CD4-positive, alpha-beta T cell treated with Interleukin-10 for 1 hour (primary cell): ENCODE measurements around the gene RPS10.
"Not testable (repeated sequence)": the region's sequence is repeated elsewhere in the genome, so short reads cannot be mapped to it uniquely, and the experiment has no call there.

ENCODE experiments used
- DNase-seq: peaks from one replicate; pipeline ENCODE4 v3.0.0-alpha.2; 2020

The RPS10 gene

DNA sequence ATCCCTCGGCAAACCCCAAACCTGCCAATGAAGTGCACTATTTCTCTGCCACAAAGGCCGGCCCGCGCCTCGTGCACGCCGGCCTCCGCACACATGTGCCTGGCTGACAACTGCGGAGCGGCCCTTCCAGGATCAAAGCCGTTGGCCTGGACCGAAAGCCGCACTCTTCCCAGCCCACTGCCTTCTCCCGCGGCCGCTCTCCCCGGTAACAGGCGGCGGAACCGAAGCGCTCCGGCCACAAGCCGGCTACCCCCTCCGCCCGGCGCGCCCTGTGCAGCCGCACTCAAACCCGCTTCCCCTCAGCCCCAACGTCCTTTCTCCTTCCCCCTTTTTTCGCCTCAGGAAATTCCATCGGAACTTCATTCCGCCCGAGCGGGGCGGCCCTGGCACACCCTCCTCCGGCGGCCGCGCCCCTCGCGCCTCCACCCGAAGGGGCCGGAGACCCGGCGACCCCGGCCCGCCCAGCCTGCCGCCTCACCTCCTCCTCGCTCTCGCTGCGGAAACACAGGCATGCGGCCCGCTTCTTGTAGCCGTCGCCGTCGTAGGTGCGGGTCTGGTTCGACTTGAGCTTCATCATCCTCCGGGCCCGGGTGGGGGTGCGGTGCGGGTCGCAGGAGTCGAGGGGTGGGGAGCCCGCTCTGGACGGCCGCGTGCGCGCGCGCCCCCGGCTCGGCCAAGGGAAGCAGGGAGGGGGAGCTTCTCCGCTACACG is 33.9 kb downstream of the RPS10 start:
- peak; percentile 50 for DNase-seq

DNA sequence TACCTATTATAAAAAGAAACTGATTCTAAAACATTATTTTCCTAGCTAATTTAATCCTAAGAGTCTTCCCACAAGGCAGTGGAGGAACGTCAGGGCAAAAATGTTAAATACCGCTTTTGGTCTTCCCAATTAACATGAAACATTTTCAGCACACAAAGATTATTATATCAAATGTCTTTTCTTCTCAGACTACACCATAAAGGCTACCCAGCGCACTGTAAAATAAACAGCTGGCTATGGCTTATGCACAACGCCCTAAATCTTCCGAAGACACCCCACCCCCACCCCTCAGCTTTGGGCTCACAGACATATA is 34.4 kb downstream of the RPS10 start:
- no peak for DNase-seq

DNA sequence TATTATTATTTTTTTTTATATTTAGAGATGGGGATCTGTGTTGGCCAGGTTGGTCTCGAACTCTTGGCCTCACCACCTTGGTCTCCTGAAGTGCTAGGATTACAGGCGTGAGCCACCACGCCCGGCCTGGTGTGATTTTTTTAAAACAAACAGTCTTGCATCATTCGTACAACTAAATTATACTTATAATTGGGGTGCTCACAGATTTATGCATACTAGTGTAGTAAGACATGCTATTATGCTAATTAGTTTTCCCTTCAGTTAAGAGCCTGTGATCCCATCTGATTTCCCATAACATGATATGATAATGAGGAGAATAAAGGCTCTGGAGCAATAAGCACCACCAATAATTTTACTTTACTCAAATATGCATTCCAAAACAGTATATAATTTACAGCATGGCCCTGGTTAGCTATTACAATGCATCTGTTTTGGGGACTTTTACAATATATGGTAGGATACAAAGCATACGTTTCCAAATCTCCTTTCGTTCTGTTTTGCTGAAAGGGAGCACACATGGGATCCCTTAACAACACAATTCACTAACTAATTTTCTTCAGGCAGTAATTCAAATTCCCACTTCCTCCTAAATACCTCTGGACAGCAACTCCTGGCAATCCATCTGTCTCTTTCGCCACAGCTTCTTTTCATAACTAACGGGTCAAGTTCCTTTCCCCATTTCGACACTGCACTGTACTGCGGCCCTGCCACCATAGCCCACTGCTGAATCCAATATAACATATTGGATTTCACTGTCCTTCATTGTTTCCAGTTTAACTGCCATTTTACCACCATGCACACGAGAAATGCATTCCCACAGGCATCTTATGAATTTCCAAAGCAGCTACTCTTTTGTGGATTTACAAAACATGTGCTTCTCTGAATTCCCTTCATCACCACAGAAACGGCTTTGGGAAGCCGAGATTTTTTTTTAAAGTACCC is 35.1 kb downstream of the RPS10 start:
- DNase-seq, result no peak

DNA sequence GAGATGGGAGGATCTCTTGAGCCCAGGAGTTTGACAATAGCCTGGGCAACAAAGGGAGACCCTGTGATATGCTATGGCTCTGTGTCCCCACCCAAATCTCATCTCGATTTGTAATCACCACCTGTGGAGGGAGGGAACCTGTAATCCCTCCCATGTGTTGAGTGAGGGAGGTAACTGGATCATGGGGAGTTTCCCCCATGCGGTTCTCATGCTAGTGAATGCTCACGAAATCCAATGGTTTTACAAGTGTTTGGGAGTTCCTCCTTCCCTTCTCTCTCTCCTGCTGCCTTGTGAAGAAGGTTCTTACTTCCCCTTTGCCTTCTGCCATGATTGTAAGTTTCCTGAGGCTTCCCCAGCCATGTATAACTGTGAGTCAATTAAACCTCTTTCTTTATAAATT is 36.8 kb downstream of the RPS10 start:
- DNase-seq, result no peak

DNA sequence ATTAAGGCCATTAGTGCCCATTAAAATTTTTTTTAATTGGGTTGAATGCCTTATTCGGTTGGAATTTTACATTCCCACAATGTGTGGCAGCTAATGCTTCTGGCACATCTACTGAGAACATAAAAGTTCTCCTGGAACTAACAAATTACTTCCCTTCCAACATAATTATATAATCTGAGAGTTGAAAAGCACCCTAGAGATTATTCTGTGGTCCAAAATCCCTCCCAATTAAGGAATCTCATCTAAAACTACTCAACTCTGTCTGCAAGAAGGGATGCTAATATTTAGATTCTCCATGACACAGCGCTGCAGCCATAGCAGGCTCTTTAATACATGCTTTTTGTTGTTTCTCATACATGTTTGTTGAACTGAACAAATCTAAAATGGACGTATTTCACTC is 37.4 kb downstream of the RPS10 start:
- DNase-seq, result no peak

DNA sequence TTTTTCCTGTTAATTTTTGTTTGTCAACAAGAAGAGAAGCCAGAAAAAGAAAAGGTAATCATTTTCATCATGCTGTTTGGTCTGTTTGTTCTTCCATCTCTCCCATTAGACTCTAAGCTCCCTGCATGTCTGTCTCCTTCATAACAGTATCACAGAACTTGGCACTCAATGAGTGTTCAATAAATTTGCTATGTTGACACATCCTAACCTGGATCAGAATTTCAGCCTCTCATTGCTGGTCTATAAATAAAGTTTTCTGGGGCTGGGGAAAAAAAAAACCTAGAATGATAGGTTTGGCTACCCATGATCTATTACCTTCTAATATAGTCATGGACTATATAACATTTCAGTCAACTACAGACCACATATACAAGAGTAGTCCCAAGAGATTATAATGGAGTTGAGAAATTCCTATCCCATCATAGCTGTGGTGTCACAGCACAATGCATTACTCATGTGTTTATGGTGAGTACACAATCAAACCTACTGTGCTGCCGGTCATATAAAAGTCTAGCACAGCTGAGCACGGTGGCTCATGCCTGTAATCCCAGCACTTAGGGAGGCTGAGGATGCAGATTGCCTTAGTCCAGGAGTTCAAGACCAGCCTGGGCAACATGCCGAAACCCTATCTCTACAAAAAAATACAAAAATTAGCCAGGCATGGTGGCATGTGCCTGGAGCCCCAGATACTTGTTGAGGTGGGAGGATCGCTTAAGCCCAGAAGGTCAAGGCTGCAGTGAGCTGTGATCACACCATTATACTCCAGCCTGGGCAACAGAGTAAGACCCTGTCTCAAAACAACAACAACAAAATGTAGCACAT is 39.3 kb downstream of the RPS10 start:
- DNase-seq, result no peak

DNA sequence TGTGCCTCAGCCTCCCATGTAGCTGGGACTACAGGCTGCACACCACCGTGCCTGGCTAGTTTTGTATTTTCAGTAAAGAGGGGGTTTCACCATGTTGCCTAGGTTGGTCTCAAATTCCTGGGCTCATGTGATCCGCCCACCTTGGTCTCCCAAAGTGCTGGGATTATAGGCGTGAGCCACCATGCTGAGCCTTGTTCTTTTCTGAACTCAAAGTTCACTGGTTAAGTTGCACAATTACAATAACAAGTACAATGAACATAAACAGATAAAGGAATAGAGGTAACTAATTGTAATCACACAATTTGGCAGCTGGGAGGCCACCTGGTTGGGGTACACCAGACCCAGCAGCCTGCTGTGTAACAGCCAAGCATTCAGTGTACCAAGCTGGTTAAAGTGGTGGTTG is 40.1 kb downstream of the RPS10 start:
- no peak for DNase-seq

DNA sequence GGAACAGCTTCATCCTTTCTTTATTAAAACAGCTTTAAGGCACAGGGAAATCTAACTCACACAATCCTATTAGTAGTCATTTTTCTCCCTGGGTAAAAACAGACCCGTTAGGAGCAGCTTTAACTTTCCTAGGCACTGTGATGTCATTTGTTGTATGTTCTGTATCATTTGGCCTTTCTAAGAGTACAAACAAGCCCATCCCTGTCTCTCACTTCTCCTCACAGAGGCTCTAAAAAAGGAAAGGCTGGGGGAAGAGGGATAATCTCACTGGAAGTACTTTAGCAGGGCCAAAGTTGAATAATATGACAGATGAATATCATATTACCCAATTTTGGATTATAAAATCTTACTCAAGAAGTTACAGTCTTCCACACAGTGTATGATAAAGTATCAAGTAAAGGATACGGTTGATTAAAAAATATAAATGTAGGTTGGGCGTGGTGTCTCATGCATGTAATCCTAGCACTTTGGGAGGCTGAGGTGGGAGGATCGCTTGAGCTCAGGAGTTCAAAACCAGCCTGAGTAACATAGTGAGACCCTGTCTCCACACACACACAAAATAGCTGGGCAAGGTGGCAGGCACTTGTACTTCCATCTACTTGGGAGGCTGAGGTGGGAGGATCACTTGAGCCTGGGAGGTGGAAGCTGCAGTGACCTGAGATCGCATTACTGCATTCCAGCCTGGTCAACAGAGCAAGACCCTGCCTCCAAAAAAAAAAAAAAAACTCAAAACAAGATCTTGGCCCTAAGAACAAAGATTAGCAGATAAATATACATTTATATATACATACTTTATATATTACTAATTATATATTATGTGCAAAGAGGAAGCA is 41.3 kb downstream of the RPS10 start:
- DNase-seq, result no peak

DNA sequence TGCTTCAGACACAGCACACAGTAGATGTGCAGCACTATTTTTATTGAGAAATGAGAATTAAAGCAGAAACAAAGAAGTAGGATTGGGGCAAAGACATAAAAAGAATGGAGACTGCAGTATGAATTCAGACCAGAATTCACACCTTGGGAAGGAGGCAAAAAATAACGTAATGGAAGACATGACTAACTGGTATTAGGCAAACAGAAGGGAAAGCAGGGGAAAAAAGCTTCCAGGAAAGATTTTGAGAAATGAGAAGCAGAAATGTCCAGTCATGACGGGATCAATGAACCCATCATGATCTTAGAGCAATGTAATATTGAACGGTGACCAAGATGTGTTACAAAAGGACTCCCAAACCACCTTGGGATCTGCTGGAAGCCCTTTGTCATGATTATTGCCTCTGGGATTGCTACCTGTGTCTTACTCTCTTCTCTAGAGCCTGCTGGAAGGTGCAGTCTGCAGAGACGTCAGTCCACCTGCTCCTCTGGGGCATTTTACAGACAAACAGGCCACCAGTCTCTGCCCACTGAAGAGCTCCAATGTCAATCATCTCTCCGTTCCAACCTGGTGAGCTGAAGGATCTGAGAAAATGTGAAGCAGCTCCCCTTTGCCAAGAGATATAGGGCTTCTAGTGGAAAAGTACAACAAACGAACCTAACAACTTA is 42.1 kb downstream of the RPS10 start:
- DNase-seq, result no peak

DNA sequence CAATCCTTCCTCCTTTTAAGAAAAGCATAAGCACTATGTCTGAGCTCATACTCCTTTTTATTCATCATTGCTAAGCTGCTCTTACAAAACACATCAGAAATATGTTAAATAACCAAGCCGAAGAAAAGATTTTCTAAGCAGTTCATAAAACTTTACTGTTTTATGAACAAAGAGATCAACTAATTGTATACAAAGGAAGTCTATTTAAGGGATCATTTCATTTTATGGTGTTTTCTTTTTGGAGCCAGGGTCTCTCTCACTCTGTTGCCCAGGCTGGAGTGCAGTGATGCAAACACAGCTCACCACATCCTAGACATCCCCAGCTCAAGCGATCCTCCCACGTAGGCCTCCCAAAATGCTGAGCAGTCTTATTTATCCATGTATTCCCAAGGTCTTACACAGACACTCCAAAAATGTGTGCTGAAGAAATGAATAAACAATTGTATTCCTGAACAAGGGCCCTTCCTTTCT is 42.7 kb downstream of the RPS10 start:
- DNase-seq, result no peak

DNA sequence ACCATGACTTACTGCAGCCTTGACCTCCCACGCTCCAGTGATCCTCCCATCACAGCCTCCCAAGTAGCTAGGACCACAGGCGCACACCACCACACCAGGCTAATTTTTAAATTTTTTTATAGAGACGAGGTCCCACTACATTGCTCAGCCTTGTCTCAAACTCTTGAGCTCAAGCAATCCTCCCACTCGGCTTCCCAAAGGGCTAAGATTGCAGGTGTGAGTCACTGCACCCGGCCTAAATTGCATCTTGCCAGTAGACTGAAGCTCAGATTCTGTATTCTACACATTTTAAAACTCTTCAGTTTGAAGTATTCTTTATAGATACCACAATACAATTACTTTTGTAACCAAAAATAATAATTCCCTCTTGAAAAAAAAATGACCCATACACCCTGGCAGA is 44.8 kb downstream of the RPS10 start:
- DNase-seq, result no peak

DNA sequence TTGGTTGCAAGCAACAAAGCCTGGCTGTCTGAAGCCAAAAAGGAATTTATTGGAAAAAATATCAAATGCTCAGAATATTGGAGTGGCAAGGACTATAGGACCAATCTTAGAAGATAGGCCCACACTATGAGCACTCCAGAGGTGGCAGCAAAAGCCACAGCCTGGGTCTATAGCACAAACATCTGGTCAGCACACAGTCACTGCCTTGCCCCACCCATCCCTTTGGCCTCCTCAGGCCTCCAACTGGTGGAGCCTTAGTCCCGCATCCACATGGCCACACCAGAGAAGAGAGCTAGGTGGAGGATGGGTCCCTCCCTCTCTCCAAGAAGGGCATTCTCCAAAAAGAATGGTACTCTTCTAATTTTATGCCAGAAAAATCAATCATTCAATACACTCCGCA is 47.4 kb downstream of the RPS10 start:
- DNase-seq, result no peak

DNA sequence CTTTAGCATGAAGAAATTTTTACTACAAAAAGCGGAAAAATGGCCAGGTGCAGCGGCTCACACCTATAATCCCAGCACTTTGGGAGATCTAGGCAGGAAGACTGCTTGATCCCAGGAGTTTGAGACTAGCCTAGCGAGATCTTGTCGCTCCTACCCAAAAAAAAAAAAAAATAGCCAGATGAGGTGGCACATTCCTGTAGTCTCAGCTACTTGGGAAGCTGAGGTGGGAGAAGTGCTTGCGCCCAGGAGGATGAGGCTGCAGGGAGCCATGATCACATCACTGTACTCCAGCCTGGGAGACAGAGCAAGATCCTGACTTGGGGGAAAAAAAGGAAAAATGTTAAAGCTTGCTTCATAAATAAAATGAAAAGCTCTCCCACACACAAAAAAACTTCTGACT is 47.9 kb downstream of the RPS10 start:
- no peak for DNase-seq

DNA sequence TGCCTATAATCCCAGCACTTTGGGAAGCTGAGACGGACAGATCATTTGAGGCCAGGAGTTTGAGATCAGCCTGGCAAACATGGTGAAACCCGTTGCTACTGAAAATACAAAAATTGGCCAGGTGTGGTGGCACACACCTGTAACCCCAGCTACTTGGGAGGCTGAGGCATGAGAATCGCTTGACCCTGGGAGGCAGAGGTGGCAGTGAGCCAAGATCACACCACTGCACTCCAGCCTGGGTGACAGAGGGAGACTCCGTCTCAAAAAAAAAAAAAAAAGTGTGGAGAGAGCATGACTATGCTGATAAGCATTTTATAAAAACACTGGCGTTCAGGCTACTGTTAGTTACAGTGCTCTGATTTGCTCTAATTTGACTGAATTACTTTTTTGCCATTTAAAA is 48.3 kb downstream of the RPS10 start:
- DNase-seq, result not testable (repeated sequence)

DNA sequence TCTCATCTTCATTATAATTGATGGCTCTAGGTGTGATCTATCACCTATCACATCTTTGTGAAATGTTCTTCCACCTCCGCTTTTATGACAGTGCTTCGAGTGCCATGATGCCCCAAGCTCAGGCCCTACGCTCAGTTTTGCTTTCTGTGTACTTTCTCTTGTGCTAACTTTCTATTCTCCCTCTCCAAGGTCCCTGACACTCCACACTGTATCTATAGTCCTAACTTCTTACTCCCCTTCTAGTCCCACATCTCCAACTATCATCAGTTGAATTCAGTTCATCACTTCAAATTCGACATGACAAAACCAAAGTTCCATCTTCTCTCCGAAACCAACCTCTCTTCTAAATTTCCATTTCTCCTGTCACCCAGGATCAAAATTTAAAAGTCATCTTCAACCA is 50.0 kb downstream of the RPS10 start:
- no peak for DNase-seq

DNA sequence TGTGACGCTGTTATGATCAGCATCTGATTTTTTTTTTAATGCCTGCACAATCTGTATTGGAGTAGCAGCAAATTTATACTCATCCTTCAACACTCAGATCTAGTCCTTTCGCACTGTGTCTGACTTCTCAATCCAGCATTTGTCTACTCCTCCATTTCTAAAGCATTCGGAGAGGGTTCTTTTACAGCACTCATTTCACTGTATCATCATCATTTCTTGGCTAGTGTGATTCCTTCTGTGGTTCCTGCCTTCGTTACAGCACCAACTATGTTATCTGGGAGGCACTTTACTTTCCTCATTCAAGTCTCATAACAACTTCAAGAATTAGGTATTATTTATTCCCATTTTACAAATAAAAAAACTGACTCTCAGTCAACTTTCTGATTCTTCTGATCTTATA is 51.4 kb downstream of the RPS10 start:
- DNase-seq, result no peak

DNA sequence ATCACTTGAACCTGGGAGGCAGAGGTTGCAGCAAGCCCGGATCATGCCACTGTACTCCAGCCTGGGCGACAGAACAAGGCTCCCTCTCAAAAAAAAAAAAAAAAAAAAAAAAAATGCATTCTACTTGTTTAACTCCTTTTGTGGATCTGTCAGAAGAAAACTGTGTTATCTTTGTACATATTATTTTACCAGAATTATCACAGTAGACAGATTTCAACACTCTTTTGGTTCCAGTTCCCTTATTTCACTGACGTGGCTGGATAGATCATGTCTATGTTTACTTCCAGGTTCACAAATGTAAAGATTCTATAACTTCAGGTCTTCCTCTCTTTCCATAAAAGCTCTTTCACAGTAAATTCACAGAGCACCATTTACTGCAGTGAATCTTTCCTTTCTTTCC is 51.8 kb downstream of the RPS10 start:
- DNase-seq, result no peak

DNA sequence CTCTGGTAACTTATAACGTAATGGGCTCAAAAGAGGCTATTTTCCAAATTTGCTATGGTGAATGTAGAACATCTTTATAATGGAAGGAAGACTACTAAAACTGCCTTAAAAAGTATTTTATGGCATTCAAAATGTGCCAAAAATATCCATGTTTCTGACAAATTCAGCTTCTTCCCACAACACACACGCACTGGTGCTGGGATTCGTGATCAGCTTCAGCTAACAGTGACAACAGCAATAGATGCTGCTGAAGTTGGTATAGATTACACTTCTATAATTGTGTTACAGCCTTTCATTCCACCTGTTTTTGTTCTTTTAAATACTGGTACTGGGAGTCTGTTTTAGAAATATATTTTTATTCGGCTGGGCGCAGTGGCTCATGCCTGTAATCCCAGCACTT is 52.4 kb downstream of the RPS10 start:
- DNase-seq, result no peak

DNA sequence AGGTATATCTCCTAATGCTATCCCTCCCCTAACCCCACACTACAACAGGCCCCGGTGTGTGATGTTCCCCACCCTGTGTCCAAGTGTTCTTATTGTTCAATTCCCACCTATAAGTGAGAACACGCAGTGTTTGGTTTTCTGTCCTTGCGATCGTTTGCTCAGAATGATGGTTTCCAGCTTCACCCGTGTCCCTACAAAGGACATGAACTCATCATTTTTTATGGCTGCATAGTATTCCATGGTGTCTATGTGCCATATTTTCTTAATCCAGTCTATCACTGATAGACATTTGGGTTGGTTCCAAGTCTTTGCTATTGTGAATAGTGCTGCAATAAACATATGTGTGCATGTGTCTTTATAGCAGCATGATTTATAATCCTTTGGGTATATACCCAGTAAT is 54.0 kb downstream of the RPS10 start:
- DNase-seq, result not testable (repeated sequence)

DNA sequence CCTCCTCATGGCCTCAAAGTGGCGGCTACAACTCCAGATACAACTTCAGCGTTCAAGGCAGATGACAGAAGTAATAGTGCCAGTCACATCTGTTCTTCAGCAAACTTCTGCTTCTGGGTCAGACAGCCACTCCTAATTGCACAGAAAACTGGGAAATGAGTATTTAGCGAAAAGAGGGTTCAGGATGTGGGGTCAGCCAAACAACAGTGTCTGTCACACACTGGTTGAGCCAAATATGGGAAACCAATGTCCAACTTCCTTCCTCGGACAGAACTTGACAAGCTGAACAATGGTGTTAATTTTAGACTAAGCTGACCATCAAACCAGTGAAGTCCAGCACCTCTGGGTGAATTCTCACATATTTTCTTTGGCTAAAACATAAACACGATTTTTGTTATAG is 55.5 kb downstream of the RPS10 start:
- no peak for DNase-seq

DNA sequence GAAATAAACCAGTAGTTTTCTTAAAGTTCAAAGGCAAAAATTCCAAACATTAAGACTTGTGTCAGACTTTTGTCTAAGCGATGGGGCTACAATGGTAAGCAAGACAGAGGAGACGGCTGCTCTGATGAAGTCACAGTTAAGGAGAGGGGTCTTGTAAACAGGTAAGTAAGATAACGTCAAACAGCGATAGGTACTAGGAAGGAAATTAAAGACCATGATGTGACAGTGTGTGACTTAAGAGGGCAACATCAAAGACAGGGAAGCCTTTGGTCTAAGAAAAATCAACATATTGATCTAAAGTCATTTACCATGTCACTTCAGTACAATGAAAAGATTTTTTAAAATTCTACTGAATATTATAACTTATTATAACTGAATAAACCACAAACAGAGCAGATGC is 56.5 kb downstream of the RPS10 start:
- no peak for DNase-seq
